ENCODE data around the gene PIK3R3. TPM values are rescaled to one million over a fixed set of nuclear protein-coding genes. Genes with fewer than 3 reads are reported as not detected.
A peak's percentile ranks its signal among the peaks of the same experiment; 100 is the strongest.

Gene PIK3R3
- total and polyA plus RNA-seq, 9 of the 15 experiments (the other 6 are each of a cell fraction or from before 2014, with no cell fraction given), result 1.4 to 7.7 (median 4.6) TPM

GRCh38 chr1:46173361-46173856 lies 41.0 kb upstream of the PIK3R3 start:
- Histone ChIP-seq H3K79me2 (ENCODE audit: control insufficient read depth, insufficient read depth, low read length) (no peaks in the 10 kb centered on the region), H3K4me2 (ENCODE audit: insufficient read depth, low read length) (peak overlapping the region; percentile 20; the same call in 1 of the 2 replicates), H2AFZ (ENCODE audit: low read depth, low read length) (peak overlapping the region; percentile 18; the same call in 1 of the 2 replicates), H3K9ac (ENCODE audit: insufficient read depth in 1 of 2, low read depth in 2 of 2, low read length in 2 of 2) (peak overlapping the region in 1 of 2 experiments; percentile 77; a peak in 1 of 4 replicates), H4K20me1 (replicated peaks; ENCODE audit: control insufficient read depth, insufficient read depth, low read length) (no peaks in the 10 kb centered on the region), H3K9me1 (ENCODE audit: control insufficient read depth, insufficient read depth, low read length) (no peaks in the 10 kb centered on the region), H3K27ac (ENCODE audit: extremely low read depth, low read depth, low read length) (no peak overlapping the region), H3K4me1 (replicated peaks in 1 of 2; ENCODE audit: control insufficient read depth in 2 of 2, insufficient read depth in 2 of 2, low read length in 2 of 2) (peaks cover 26 to 35% of the 10 kb centered on the region in 2 experiments), H3K9me3 (replicated peaks; ENCODE audit: control insufficient read depth, insufficient read depth, low read depth, low read length) (no peaks in the 10 kb centered on the region), H3K4me3 (no peak overlapping the region), H3K36me3 (ENCODE audit: control insufficient read depth, insufficient read depth, low read length) (no peaks in the 10 kb centered on the region), H3K27me3 (ENCODE audit: control insufficient read depth in 2 of 2, insufficient read depth in 2 of 2, low read length in 2 of 2) (0 out of 5 replicates have a peak, but pooled peaks cover 0 to 6% of the 10 kb centered on the region in 2 experiments)
- ATAC-seq (peak; percentile 56), FAIRE-seq (no peak), DNase-seq (ENCODE audit: extremely low read depth in 1 of 4, low spot score in 3 of 4) (peak; percentile 55 to 62 (median 60))
- CTCF ChIA-PET (ENCODE audit: low intra/inter-chr PET ratio), result interaction anchor here (0.8 to 3.0 kb wide), 2 partner anchors 133 to 136 kb away, joined by 4 to 24 read pairs; no protein-coding TSS in a partner anchor
- 2% methylated on average over 4 of the region's 4 CpGs for whole genome bisulfite sequencing (ENCODE audit: insufficient coverage, low coverage, missing lambda C conversion rate)
- intact Hi-C loops (cut with micrococcal nuclease) (loop anchor here (10.0 kb wide), 1 partner anchor 289 kb away; no protein-coding TSS in a partner anchor), in situ Hi-C loops (cut with MboI) (no loop called here)
- BruUV-seq (replicated peaks), result no TSS peak
- POLR2A ChIA-PET, result interaction anchor here (0.7 to 2.2 kb wide), 6 partner anchors 10 to 485 kb away, joined by 3 to 12 read pairs (median 4); partner anchors contain the start of gene TMEM69
- peak; percentile 51; the same call in 1 of the 2 replicates for TF ChIP-seq SMARCE1 (IDR thresholded peaks at IDR 0.05)
- TF ChIP-seq, protein P1, sequence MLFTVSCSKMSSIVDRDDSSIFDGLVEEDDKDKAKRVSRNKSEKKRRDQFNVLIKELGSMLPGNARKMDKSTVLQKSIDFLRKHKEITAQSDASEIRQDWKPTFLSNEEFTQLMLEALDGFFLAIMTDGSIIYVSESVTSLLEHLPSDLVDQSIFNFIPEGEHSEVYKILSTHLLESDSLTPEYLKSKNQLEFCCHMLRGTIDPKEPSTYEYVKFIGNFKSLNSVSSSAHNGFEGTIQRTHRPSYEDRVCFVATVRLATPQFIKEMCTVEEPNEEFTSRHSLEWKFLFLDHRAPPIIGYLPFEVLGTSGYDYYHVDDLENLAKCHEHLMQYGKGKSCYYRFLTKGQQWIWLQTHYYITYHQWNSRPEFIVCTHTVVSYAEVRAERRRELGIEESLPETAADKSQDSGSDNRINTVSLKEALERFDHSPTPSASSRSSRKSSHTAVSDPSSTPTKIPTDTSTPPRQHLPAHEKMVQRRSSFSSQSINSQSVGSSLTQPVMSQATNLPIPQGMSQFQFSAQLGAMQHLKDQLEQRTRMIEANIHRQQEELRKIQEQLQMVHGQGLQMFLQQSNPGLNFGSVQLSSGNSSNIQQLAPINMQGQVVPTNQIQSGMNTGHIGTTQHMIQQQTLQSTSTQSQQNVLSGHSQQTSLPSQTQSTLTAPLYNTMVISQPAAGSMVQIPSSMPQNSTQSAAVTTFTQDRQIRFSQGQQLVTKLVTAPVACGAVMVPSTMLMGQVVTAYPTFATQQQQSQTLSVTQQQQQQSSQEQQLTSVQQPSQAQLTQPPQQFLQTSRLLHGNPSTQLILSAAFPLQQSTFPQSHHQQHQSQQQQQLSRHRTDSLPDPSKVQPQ (CRISPR knock-in tag; IDR thresholded peaks at IDR 0.05; ENCODE audit: borderline replicate concordance), result no peak
- TF ChIP-seq, protein P2, sequence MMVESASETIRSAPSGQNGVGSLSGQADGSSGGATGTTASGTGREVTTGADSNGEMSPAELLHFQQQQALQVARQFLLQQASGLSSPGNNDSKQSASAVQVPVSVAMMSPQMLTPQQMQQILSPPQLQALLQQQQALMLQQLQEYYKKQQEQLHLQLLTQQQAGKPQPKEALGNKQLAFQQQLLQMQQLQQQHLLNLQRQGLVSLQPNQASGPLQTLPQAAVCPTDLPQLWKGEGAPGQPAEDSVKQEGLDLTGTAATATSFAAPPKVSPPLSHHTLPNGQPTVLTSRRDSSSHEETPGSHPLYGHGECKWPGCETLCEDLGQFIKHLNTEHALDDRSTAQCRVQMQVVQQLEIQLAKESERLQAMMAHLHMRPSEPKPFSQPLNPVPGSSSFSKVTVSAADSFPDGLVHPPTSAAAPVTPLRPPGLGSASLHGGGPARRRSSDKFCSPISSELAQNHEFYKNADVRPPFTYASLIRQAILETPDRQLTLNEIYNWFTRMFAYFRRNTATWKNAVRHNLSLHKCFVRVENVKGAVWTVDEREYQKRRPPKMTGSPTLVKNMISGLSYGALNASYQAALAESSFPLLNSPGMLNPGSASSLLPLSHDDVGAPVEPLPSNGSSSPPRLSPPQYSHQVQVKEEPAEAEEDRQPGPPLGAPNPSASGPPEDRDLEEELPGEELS (CRISPR knock-in tag; IDR thresholded peaks at IDR 0.05; ENCODE audit: borderline replicate concordance), result no peak
- TF ChIP-seq PHB (CRISPR knock-in tag; IDR thresholded peaks at IDR 0.05), result no peak
- no peak for TF ChIP-seq KLF13 (tag; IDR thresholded peaks at IDR 0.05; ENCODE audit: borderline replicate concordance, low read depth)
- no peak for TF ChIP-seq KLF1 (tag; IDR thresholded peaks at IDR 0.05)
- TF ChIP-seq TRIM28 (IDR thresholded peaks at IDR 0.05), result no peak
- no peak for TF ChIP-seq KDM1A (IDR thresholded peaks at IDR 0.05)
- TF ChIP-seq HDGF (IDR thresholded peaks at IDR 0.05), result peak; percentile 82; the same call in 1 of the 2 replicates
- no peak for TF ChIP-seq DMBX1 (CRISPR knock-in tag; IDR thresholded peaks at IDR 0.05; ENCODE audit: borderline replicate concordance)
- TF ChIP-seq ZNF384 (IDR thresholded peaks at IDR 0.05; ENCODE audit: low read depth, low read length), result no peak
- TF ChIP-seq CREBBP (IDR thresholded peaks at IDR 0.05; ENCODE audit: low read depth, low read length), result no peak
- no peak for TF ChIP-seq ZNF436 (CRISPR knock-in tag; IDR thresholded peaks at IDR 0.05)
- TF ChIP-seq TCF7 (IDR thresholded peaks at IDR 0.05; ENCODE audit: borderline replicate concordance), result no peak
- TF ChIP-seq NFE2L1 (tag; IDR thresholded peaks at IDR 0.05; ENCODE audit: borderline replicate concordance, low read depth), result no peak
- TF ChIP-seq ZNF766 (CRISPR knock-in tag; conservative IDR thresholded peaks at IDR 0.05), result no peak
- TF ChIP-seq ZNF449 (CRISPR knock-in tag; IDR thresholded peaks at IDR 0.05), result no peak
- TF ChIP-seq TAL1 (IDR thresholded peaks at IDR 0.05), result no peak

All from K562 (cell line).